ENCODE results near the gene ECHS1.

Gene ECHS1

GRCh38 chr10:133358162-133358924, 14.8 kb downstream of the ECHS1 start:
- DNase-seq = no peak

- peak; percentile 90 to 96 (median 96) for DNase-seq
Measured at GRCh38 chr10:133357285-133358161, 15.6 kb downstream of the ECHS1 start, which contains the start of gene FUOM. Gene FUOM (minus strand): TSS chr10:133358019. CDS start chr10:133358007, 12 bp downstream.

GRCh38 chr10:133356549-133357284, 16.4 kb downstream of the ECHS1 start:
- DNase-seq = no peak

GRCh38 chr10:133355991-133356390, 17.2 kb downstream of the ECHS1 start:
- DNase-seq = no peak

- no peak for DNase-seq
Measured at GRCh38 chr10:133355266-133355665, 17.9 kb downstream of the ECHS1 start.

- no peak for DNase-seq
Measured at GRCh38 chr10:133354672-133355240, 18.4 kb downstream of the ECHS1 start.

- no peak for DNase-seq
Measured at GRCh38 chr10:133353988-133354605, 19.1 kb downstream of the ECHS1 start.

- no peak for DNase-seq
Measured at GRCh38 chr10:133353202-133353959, 19.8 kb downstream of the ECHS1 start.

- DNase-seq = no peak
Measured at GRCh38 chr10:133351408-133352318, 21.5 kb downstream of the ECHS1 start.

- no peak for DNase-seq
Measured at GRCh38 chr10:133350950-133351329, 22.2 kb downstream of the ECHS1 start.

GRCh38 chr10:133350283-133350949, 22.7 kb downstream of the ECHS1 start:
- DNase-seq = no peak

GRCh38 chr10:133349577-133350011, 23.6 kb downstream of the ECHS1 start:
- DNase-seq = no peak

GRCh38 chr10:133349160-133349568, 24.0 kb downstream of the ECHS1 start:
- no peak for DNase-seq

GRCh38 chr10:133347710-133348517, 25.2 kb downstream of the ECHS1 start:
- no peak for DNase-seq

- DNase-seq = no peak
Measured at GRCh38 chr10:133346413-133346812, 26.7 kb downstream of the ECHS1 start.

- DNase-seq = no peak
Measured at GRCh38 chr10:133344236-133344635, 28.9 kb downstream of the ECHS1 start.

- DNase-seq = no peak
Measured at GRCh38 chr10:133343558-133343957, 29.6 kb downstream of the ECHS1 start.

- no peak for DNase-seq
Measured at GRCh38 chr10:133342942-133343341, 30.2 kb downstream of the ECHS1 start.

- DNase-seq = no peak
Measured at GRCh38 chr10:133341983-133342382, 31.2 kb downstream of the ECHS1 start.

All from suppressor macrophage (primary cell).